Measurements from ENCODE around the gene CERT1.
"Not testable (repeated sequence)": the region's sequence is repeated elsewhere in the genome, so short reads cannot be mapped to it uniquely, and the experiment has no call there.

CERT1 gene

DNA sequence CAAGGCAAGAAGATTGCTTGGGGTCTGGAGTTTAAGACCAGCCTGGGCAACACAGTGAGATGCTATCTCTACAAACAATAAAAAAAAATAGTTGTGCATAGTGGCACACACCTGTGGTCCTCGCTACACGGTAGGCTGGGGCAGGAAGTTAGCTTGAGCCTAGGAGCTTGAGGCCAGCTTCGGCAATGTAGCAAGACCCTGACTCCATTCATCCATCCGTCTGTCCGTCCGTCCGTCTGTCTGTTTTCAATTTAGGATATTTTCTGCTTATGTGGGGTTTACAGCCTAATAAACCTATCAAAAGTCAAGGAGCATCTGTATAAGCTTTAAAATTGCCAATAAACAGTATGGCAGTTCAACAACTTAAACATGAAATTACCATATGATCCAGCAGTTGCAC is 154.7 kb downstream of the CERT1 start:
- in situ Hi-C loops (cut with HindIII; ENCODE audit: low sequenced_read_pairs), result loop anchor here (10.0 kb wide), 1 partner anchor 238 kb away; no protein-coding TSS in a partner anchor

DNA sequence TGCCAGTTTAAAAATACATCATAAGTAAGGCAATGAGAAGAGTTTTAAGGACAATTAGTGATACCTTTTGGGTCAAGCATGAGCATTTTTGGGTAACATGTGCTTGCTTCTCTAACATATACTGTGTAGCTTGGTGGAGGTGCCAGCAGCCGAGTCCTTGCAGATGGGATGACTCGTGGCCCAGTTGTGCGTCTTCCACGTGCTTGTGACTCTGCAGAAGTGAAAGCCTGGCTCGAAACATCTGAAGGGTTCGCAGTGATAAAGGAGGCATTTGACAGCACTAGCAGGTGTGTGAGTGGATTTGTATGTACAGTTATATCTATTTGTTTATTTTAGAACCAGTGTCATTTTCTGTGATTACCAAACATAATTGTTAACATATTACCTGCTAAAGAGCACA is 156.2 kb downstream of the CERT1 start:
- in situ Hi-C loops (cut with HindIII; ENCODE audit: low sequenced_read_pairs), result loop anchor here (10.0 kb wide), 1 partner anchor 240 kb away; no protein-coding TSS in a partner anchor

DNA sequence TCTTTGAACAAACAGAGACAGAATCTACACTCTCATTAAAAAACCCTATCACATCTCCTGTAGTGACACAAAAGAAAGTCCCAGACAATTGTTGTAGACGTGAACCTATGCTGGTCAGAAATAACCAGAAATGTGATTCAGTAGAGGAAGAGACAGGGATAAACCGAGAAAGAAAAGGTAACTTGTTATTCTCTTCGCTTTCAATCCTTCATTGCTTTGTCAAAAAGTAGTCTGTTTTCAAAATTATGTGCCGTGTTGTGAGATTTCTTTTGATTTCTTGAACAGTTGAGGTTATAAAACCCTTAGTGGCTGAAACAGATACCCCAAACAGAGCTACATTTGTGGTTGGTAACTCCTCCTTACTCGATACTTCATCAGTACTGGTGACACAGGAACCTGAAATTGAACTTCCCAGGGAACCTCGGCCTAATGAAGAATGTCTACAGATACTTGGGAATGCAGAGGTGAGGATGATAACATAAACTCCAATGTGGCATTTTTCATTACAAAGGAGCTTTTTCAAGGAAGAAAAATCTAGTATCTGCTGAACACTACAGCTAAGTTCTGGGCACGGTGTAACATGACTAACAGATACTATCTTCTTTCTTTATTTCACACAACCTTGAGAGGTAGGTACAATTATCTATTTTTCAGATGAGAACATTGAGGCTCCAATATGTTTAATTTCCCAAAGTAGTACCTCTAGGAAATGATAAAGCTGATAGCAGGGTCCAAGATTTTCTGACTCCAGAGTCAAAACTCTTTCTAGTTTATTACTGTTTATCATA is 160.1 kb downstream of the CERT1 start:
- in situ Hi-C loops (cut with HindIII; ENCODE audit: low sequenced_read_pairs), result loop anchor here (10.0 kb wide), 1 partner anchor 243 kb away; no protein-coding TSS in a partner anchor

DNA sequence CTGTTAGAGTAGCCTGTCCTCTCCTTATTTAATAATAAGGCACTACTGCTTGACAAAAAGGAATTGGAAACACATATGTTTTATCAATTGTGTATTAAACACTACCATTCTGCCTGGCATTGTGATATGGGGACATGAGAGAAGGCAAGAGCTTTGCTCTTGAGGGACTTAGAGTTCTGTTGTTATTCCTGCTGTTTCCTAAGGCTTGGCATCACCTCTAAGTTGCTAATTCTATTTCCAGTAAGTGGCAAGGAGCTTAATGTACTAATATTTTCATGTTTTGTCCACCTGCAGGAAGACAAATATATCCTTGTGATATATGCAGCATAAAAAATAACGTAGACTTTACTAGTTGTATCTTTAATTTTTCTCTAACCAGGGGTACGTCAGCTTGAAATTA is 161.8 kb downstream of the CERT1 start:
- in situ Hi-C loops (cut with HindIII; ENCODE audit: low sequenced_read_pairs), result loop anchor here (10.0 kb wide), 1 partner anchor 245 kb away; no protein-coding TSS in a partner anchor

DNA sequence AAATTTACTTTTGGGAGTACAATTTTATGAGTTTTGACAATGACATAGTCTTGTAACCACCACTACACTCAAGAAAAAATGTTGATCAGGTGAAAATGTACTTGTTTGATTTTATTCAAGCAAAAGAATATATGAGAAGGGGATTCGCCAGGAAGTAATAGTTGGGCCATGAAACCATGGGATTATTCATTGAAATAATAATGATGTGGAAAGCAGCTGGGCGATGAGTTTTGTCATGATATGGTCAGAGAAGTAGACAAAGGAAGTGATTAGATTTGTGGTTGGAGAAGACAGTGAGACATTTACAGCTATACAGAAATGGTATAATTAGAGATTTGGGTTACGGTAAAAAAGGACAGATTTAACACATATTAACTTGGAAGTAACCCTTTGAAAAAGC is 163.2 kb downstream of the CERT1 start:
- in situ Hi-C loops (cut with HindIII; ENCODE audit: low sequenced_read_pairs), result no loop called here

DNA sequence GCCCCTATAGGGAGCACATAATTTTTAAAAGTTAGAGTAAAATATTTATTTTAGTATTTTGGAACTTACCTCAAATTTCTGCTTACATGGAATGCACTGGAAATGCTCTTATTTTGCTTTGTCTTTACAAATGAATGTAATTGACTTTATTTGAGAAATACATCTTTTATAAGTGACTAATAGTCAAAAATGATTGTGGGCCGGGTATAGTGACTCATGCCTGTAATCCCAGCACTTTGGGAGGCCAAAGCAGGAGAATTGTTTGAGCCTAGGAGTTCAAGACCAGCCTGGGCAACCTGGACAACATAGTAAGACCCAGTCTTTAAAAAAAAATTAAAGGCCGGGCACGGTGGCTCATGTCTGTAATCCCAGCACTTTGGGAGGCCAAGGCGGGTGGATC is 168.6 kb downstream of the CERT1 start:
- in situ Hi-C loops (cut with HindIII; ENCODE audit: low sequenced_read_pairs), result no loop called here

DNA sequence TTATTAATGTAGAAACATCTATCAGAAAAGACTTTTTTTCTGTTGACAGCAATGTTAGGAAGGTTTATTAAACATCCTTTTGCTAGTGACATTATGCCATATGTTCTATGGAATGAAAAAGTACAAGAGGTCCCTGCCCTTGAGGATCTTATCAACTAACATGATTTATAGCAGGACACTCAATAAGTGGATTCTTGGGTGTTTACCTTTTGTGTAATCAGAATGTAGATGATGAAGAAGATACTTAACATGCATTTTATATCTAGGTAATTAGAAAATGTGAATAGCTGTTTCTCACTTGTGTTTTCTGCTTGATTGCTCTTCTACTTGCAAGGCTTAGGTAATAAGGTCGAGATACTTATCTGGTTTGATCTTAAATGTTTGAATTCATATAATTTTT is 169.5 kb downstream of the CERT1 start:
- in situ Hi-C loops (cut with HindIII; ENCODE audit: low sequenced_read_pairs), result no loop called here

DNA sequence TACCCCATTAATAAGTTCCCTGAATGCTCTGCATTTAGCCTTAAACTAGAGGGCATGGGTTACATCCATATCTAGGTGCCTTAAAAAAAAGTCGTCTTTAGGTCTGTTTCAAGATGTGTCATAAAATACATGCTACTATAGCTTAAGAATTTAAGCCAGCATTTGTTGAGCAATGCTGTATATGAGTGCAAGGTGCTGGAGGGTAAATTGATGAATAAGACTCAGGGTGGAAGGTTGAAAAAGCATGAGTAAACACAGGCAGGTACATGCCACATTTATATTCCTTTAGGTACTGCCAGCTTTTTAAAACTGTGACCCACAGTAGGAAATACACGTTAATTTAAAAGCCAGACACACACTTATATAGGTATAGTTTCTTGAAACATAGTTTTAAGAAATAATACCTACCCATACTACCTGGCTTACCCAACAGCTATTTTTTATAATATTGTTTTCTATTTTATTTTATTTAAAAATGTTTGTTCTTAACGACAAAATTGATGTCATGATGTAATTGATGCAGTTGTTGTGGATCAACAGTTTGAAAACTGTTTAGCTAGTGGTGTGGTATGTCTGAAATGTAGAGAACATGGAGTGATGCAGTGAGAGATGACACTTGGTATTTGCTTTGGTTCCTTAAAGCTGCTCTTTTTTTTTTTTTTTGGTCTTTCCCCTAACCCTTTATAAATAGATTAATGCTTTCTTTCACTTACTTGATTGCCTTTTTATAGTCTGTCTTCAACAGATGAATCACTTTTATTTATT is 170.5 kb downstream of the CERT1 start:
- in situ Hi-C loops (cut with HindIII; ENCODE audit: low sequenced_read_pairs), result no loop called here

DNA sequence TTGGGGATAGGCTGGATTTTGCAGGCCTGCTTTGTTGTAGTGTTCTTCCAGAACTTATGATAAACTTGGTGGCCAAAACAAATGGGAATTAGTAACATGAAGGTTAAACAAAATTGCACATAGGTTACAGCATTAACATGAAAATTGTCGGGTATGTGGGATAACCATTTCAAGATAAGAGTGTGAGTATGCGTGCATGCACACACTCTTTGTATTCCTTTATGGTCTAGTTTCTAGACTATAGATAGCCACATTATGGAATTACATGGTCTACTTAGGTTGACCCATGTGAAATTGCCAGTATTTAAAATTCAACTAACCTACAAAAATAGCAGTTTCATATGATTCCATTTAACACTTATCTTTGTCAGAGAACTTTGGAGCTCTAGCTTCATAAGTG is 173.0 kb downstream of the CERT1 start:
- in situ Hi-C loops (cut with HindIII; ENCODE audit: low sequenced_read_pairs), result no loop called here

DNA sequence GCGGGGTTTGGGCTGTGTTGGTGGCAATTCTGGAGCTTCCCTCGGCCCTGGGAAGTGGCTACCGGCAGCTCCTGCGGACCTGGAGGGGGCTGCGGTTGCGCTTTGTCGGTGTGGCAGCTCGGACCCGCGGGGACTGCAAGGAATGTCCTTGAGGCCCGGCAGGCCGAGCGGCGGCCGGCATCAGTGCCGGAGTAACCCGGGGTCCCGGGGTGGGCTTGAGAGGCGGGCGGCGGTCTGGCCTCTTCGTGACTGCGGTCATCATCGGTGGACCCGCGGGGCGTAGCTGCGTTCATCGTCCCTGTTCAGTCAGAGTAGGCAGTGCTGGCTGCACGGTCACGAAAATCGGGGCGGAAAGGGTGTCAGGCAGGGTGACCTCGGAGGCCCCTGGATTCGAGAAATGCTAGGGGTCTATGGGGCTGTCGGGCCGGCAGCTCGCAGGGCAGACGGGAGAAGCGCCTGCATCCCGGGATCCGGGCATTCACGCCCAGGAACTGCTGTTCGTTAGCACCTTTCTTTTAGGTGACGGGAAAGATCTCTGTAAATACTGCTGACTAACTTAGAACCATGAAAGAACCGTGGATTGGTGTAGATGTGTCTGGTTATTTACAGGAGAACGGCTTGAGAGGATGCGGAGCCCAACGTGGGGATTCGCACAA is 173.9 kb downstream of the CERT1 start:
- in situ Hi-C loops (cut with HindIII; ENCODE audit: low sequenced_read_pairs), result no loop called here

DNA sequence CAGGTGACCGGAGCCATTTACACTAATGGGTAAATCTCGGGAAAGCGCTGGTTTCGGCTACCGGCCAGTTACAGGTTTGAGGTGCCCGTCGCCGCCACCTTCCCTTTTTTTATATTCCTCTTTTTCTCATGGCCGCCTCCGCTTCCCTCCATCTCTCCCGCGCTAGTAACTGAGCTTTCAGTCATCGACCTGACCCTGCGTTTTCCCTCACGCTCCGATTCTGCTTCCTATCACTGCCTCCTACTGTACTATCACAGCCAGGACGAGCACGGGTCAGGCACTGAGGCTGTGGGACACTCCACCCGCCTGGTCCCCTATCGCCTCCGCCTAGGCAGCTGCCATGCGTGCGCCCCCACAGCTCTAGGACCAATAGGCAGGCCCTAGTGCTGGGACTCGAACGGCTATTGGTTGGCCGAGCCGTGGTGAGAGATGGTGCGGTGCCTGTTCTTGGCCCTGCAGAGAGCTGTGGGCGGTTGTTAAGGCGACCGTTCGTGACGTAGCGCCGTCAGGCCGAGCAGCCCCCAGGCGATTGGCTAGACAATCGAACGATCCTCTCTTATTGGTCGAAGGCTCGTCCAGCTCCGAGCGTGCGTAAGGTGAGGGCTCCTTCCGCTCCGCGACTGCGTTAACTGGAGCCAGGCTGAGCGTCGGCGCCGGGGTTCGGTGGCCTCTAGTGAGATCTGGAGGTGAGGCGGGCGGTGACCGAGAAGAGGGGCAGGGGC is 174.7 kb downstream of the CERT1 start, which contains the start of gene HMGCR:
Gene HMGCR, plus strand, starts transcription at position 606 of the 722 bp plus-strand sequence. CDS start 5,386 bp downstream, outside the sequence.
- in situ Hi-C loops (cut with HindIII; ENCODE audit: low sequenced_read_pairs), result no loop called here

DNA sequence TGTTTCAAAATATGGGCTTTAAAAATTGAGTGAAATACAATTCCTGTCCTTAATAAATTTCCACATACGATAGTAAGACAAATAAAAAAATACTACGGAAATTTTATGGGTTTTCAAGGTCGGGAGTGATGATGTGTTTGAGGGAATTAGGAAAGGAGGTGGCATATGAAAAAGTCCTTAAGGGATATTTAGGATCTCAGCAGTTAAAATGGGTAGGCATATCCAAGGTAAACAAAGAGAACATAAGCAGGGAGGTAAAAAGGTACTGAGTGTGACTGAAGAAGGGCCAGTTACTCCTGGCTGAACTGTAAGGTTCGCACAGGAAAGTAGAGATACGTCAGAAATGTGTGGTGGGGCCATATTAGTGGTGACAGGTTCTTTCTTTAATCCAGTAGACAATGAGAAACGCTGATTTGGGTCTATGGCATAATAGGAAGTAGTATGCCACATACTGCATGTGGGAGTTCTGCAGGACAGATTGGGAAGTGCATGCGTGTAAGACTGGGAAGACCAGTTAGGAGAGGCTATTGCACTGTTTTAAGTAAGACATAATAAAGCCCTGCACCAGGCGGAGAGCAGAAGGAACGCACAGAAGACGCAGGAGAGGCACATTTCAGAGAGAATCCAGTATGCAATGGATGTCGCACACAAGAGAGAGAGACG is 175.3 kb downstream of the CERT1 start:
- in situ Hi-C loops (cut with HindIII; ENCODE audit: low sequenced_read_pairs), result no loop called here

DNA sequence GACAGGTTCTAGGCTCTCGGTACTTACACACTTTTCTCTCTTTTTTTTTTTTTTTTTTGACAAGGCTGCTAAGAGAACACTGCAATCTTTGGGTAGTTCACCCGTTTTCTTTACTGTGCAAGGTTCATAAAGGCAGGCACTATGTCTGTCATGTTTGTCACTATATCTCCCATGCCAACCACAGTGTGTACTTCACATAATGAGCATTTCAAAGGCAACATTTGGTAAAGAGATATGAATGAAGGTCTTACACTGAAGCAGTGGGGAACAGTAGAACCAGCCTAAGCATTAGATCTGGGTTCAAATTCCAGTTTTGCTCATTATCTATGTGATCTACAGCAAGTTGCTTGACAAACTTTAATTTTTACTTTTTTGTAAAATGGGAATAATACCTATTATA is 175.9 kb downstream of the CERT1 start:
- in situ Hi-C loops (cut with HindIII; ENCODE audit: low sequenced_read_pairs), result no loop called here

DNA sequence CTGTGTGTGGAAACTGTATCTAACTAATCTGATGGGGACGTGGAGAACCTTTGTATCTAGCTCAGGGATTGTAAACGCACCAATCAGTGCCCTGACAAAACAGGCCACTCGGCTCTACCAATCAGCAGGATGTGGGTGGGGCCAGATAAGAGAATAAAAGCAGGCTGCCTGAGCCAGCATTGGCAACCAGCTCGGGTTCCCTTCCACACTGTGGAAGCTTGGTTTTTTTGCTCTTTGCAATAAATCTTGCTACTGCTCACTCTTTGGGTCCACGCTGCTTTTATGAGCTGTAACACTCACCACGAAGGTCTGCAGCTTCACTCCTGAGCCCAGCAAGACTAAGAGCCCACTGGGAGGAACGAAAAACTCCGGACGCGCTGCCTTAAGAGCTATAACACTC is 177.0 kb downstream of the CERT1 start:
- in situ Hi-C loops (cut with HindIII; ENCODE audit: low sequenced_read_pairs), result not testable (repeated sequence)

DNA sequence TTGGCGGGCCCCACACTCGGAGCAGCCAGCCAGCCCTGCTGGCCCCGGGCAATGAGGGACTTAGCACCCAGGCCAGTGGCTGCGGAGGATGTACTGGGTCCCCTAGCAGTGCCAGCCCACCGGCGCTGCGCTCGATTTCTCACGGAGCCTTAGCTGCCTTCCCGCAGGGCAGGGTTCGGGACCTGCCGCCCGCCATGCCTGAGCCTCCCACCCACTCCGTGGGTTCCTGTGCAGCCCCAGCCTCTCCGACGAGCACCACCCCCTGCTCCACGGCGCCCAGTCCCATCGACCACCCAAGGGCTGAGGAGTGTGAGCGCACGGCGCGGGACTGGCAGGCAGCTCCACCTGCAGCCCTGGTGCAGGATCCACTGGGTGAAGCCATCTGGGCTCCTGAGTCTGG is 177.7 kb downstream of the CERT1 start:
- in situ Hi-C loops (cut with HindIII; ENCODE audit: low sequenced_read_pairs), result not testable (repeated sequence)

DNA sequence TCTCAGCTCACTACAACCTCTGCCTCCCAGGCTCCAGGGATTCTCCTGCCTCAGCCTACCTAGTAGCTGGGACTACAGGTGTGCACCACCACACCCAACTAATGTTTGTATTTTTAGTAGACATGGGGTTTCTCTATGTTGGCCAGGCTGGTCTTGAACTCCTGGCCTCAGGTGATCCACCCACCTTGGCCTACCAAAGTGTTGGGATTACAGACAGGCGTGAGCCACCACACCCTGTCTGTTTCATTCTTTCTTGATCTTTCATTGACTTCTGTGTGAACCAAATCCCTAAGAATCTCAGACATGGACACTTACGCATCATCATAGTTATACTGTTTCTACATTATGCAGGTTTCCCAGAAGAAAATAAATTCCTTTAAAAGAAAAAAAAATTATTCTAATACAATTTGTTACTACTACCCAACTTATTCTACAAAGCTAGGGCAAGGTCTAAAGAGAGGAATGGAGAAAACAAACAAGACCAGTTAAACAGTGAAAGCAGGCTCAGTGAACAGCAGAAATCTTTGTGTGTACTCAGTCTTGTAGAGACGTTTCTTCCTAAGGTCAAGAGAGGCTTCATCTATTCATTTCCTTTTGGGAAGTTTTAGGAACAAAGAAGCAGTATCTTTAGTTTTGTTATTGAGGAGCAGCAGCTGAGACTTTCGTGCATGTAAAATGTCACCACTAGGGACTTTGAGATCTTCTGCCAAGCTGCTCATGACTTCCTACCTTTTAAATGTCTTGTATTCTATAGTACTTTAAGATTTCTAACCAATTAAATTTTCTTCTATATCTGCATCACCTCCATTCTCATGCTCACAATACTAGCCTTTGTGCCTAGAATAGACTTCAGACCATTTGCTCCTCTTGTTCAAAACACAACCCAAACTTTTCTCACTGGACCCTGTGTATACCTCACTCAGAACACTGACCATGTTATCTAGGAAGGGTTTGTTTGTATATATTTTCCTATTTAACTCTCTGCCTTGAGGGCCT is 180.0 kb downstream of the CERT1 start:
- in situ Hi-C loops (cut with HindIII; ENCODE audit: low sequenced_read_pairs), result no loop called here

DNA sequence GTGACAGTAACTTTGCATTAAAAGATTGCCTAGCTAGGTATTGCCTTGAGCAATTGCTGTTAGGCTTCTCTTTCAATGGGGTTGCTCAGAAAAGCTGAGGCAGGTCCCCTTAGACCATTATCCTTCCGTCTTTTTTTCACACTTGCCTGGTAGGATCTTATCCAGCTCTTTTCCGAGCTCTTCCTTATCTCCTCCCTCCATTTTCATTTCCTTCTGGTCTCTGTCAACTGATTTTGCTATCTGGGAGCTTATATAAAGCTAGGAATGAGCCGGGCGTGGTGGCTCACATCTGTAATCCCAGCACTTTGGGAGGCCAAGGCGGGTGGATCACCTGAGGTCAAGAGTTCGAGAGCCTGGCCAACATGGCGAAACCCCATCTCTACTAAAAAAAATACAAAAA is 181.0 kb downstream of the CERT1 start:
- in situ Hi-C loops (cut with HindIII; ENCODE audit: low sequenced_read_pairs), result no loop called here

Measured in endothelial cell of hepatic sinusoid (primary cell).